GM18519 (cell line): Measurements from ENCODE around the gene ZNF385C.
"Not testable (repeated sequence)": the region's sequence is repeated elsewhere in the genome, so short reads cannot be mapped to it uniquely, and the experiment has no call there.

Experiments used
- ATAC-seq: cut with Tn5 transposase; IDR thresholded peaks from one replicate; pipeline ENCODE4 v1.9.1; 2021; ENCODE audit warnings: mild to moderate bottlenecking, moderate library complexity; ENCODE audit not compliant: unreplicated experiment, low FRiP score

The ZNF385C gene

DNA sequence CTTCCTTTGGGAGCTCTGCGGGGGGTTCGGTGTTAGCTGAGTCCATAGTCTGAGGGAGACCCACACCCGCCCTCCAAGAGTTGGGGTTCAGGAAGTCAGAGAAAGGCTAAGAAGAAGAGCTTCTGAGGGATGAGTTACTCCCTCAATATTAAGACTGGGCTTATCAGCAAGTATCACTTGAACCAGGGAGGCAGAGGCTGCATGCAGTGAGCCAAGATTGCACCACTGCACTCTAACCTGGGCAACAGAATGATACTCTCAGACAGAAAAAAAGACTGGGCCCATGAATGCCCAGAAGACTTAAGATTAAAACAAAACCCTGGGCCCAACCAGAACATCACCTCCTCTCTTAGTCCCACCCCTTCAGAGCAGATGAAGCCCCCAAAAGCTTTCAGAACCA is 72.3 kb downstream of the ZNF385C start:
- ATAC-seq: no peak

DNA sequence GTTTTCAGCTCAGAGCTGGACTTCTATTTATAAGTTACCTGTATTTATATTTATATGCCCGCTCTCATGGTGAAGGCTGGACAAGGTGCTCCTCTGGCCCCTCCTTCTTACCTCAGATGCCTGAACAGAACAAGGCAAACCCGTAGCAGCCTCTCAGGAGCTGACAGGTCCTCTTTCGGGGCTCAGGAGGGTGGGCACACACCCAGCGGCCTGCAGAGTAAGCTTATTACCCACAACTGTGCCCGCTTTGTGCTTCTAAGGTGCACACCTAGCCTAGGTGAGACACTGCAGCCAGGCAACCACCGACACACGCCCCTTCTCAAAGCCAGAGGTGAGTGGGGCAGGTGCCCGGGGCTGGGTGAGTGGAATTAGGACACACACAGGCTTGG is 73.1 kb downstream of the ZNF385C start:
- ATAC-seq: no peak

DNA sequence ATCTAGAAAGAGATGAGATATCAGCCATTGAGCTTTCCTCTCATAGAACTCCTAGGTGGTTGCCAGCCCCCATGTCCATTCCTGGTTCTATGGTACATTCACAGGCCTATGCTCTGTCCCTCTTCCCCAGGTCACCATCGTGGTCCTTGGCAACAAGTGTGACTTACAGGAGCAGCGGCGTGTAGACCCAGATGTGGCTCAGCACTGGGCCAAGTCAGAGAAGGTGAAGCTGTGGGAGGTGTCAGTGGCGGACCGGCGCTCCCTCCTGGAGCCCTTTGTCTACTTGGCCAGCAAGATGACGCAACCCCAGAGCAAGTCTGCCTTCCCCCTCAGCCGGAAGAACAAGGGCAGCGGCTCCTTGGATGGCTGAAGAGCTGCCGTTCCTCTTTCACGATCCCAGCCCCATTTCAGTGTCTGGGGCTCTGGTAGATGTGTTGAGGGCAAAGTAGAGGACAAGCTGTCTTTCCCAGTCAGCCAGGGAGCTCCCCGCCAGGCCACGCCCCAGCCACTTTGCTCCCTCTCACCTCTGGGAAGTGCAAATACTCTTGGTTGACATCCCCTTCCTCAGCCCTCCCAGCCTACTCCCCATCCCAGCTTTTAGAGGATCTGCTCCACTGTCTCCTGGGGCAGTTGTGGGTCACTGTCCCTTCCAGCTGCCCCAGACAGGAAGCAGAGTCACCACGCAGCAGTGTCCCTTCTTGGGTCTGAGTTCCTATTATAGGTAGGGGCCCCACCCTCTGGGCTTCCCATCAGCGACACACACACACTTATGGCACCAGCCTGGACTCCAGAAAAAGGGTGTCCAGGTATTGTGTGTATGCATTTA is 74.5 kb downstream of the ZNF385C start:
- no peak for ATAC-seq

DNA sequence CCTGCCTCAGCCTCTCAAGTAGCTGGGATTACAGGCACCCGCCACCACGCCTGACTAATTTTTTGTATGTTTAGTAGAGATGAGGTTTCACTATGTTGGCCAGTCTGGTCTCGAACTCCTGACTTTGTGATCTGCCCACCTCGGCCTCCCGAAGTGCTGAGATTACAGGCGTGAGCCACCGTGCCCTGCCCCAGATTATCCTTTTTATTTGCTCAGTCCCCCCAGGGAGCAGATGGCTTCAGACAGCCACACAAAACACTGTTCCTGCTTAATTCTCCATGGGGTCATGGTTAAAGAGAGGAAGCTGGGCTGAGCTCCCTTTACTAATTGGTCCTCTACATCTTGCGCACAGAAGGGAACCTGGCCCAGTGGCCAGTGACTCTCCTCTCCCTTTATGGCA is 77.4 kb downstream of the ZNF385C start:
- ATAC-seq: not testable (repeated sequence)

GRCh38 chr17:42019509-42020404 is 78.5 kb downstream of the ZNF385C start, which contains the start of gene NKIRAS2:
NKIRAS2 (plus strand) TSS chr17:42020090; CDS start chr17:42021578, 1,488 bp downstream.
- no peak for ATAC-seq

DNA sequence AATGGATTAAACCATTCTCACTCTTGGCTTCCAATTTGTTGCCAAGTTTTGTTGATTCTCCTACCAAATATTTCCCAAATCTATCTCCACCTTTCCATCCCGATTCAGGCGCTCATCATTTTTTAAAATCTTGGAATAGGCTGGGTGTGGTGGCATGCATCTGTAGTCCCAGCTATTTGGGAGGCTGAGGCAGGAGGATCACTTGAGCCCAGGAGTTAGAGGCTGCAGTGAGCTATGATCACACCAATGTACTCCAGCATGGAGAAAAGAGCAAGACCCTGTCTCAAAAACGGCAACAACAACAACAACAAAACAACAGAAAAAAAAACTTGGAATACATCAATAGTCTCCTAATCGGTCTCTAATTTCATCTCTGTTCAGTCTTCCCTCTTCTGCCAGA is 79.3 kb downstream of the ZNF385C start:
- no peak for ATAC-seq

DNA sequence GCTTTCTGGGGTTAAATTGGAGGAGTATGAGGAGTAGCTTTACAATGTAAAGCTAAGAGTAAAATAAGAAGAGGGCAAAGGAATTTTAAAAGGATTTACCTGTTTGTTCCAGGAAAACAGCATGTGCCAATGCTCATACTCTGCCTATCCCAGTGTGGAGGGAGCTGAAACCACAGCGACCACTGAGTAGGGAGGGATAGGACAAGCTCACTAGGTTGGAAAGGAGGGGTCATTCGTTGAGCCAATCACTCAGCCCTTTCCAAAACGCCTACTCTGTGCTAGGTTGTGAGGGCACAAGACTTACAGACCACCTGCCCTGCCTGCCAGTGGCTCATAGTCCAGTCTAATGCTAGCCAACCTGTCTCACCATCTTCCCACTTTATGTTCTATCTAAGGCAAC is 79.9 kb downstream of the ZNF385C start:
- ATAC-seq: no peak

DNA sequence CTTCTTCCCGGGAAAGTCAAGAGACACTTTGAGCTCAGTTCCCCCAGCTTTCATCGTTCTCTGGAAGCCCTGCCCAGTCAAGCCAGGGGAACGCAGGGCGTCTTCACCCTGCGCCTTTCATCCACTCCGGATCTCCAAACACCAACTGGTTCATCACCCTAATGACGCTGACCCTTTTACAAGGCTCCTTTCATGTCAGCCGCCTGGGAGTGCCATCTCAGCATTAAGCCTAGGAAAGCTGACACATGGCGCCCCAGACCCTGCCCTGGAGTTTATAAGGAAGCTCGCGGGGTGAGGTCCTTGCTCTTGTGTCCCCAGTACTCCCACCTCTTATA is 80.4 kb downstream of the ZNF385C start:
- no peak for ATAC-seq

GRCh38 chr17:42016941-42017865 is 81.1 kb downstream of the ZNF385C start, which contains the start of gene DNAJC7:
DNAJC7 (minus strand) TSS chr17:42017439; CDS start chr17:42017416, 23 bp downstream.
- peak; percentile 48 for ATAC-seq

DNA sequence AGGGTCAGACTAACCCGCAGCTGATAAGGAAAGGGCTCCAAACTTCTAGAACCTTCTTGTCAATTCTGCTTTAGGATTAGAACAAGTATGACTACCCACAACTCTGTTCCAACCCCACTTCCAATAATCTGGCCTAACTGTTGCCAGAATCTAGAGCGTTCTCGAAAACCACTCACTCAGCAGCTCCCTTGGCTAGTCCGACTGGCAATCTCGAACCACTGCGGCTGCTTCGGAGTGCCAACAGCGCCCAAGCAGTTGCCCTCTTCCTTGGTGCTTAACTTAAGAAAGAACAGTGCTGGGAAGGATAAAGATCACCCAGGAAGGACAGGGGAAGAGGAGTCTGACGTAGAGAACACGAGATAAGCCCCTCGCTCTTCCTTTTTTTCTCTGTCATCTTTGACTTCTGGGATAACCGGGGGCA is 81.9 kb downstream of the ZNF385C start:
- no peak for ATAC-seq

- ATAC-seq: not testable (repeated sequence)
These were observed 84.5 kb downstream of the ZNF385C start for GRCh38 chr17:42013740-42014139.

DNA sequence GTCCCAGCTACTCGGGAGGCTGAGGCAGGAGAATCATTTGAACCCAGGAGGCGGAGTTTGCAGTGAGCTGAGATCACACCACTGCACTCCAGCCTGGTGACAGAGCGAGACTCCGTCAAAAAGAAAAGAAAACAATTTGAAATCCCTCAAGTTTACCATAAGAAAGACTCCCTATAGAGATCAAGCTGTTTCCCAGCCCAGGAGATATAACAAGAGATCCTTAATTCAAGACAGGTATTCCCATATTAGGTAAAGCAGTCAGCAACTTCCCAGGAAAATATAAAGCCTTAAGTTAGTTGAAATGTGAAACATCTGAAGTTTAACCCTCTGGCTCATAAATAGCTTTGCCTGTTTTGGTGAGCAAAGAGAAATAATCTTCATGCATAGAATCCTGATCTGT is 85.9 kb downstream of the ZNF385C start:
- ATAC-seq: not testable (repeated sequence)

- no peak for ATAC-seq
These were observed 87.3 kb downstream of the ZNF385C start for GRCh38 chr17:42010898-42011516.

GRCh38 chr17:42010266-42010680 is 88.0 kb downstream of the ZNF385C start:
- not testable (repeated sequence) for ATAC-seq

- ATAC-seq: no peak
These were observed 89.1 kb downstream of the ZNF385C start for GRCh38 chr17:42009170-42009569.

GRCh38 chr17:42005166-42005565 is 93.1 kb downstream of the ZNF385C start:
- no peak for ATAC-seq

DNA sequence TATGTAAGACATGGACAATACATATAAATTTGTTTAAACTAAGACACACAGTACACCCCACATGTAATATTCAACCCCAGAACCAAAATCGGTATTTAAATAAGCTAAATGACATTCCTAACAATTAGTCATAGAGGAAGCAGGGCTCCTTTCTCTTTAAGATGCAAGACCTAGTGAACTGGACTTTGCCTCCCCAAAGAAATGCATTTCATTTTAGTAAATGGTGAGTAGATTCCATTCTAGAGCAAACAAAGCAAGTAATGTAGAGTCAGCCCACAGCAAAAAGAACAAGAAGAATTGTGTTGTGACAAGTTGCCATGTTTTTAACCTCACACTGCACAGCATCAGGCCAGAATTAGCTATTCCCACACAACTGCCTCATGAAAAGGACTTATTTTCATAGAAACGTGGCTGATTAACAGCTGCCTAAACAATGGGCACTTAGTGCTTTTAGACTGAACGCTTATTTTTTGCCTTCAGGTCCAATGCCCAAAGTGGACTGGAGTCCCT is 95.4 kb downstream of the ZNF385C start:
- ATAC-seq: no peak

DNA sequence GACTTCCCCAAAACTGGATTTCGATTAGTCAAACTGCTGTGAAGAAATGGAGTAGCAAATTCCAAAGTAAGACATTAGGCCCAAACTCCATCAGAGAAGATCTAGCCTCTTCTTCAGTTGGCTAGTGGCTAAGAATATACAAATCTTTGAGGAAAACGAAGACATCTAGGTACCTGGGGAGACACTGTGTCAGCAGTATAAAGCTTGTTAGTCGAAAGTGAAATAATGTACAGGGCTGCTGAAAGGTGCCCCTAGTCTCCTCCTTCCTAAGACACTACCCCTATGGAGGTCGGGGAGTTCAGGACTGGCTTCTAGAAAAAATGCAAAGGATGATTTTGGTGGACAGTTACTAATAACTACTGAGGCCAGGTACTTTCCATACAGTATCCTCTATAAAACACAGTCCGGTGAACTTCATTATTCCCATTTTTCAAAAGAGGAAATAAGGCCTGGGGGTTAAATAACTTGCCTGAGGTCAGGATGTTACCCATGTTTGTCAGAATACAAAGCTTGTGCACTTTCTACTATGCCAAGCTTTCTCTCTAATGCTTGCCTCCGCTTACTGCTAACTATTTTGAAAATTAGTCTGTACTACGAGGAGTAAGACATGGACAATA is 96.0 kb downstream of the ZNF385C start:
- ATAC-seq: no peak

- ATAC-seq: no peak
These were observed 96.5 kb downstream of the ZNF385C start for GRCh38 chr17:42001729-42002128.
